Activated T-helper 2 cell treated with anti-CD3 and anti-CD28 coated beads, Interferon-gamma antibody, Interleukin-2, Interleukin-4, amounts not matched to agents 10 μg/mL and 5 μg/mL and 100 μg/mL, durations not matched to agents 14 hours and 24 hours and 36 hours (primary cell): ENCODE data around the gene SLC37A1. TPM values are rescaled to one million over a fixed set of nuclear protein-coding genes. Genes with fewer than 3 reads are reported as not detected.

ENCODE experiments used
- DNase-seq: peaks from one replicate; pipeline ENCODE4 v3.0.0; 2021; ENCODE audit warnings: low spot score
- H3K27ac Mint-ChIP-seq: one replicate; pipeline ENCODE4 v1.8.0; 2021; ENCODE audit warnings: mixed read lengths
- H3K27me3 Mint-ChIP-seq: one replicate; pipeline ENCODE4 v1.8.0; 2021; ENCODE audit warnings: low read depth, mixed read lengths
- H3K36me3 Mint-ChIP-seq: one replicate; pipeline ENCODE4 v1.8.0; 2021; ENCODE audit warnings: low read depth, mixed read lengths
- H3K4me1 Mint-ChIP-seq: one replicate; pipeline ENCODE4 v1.8.0; 2021; ENCODE audit warnings: low read depth, mixed read lengths
- H3K4me3 Mint-ChIP-seq: one replicate; pipeline ENCODE4 v1.8.0; 2021; ENCODE audit warnings: low read depth, mild to moderate bottlenecking, moderate library complexity, mixed read lengths
- H3K9me3 Mint-ChIP-seq: one replicate; pipeline ENCODE4 v1.8.0; 2021; ENCODE audit warnings: mixed read lengths
- intact Hi-C: fragments of 100-400 bp; cut with micrococcal nuclease; formaldehyde crosslinking; loops from one replicate; pipeline ENCODE4 v1.15.1; 2023
- total RNA-seq: library from RNA; stranded (reverse); gene quantifications from 2 replicates; pipeline ENCODE4 v1.2.3, GENCODE V29; 2022

SLC37A1 gene
- total RNA-seq, 1 donor from 2014 or later = 22.3 TPM

DNA sequence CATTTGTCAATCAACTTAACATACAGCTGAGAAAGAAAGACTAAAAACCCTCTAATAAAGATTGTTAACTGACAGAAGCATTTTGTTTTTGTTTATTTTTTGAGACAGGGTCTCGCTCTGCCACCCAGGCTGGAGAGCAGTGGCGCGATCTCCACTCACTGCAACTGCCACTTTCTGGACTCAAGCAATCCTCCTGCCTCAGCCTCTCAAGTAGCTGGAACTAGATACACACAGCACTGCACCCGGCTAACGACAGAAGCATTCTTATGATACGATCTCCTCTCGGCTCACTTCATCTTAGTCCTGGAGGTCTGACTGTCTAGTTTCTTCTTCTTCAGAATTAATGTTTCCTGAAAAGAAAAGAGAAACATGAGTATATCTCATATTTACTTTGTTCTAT is 41.1 kb upstream of the SLC37A1 start:
- peaks cover 1% of the 10 kb centered on the region for H3K27me3 Mint-ChIP-seq
- H3K9me3 Mint-ChIP-seq = no peaks in the 10 kb centered on the region
- H3K27ac Mint-ChIP-seq = no peak overlapping the region
- peaks cover 4% of the 10 kb centered on the region for H3K4me1 Mint-ChIP-seq
- DNase-seq = no peak
- no peaks in the 10 kb centered on the region for H3K36me3 Mint-ChIP-seq
- H3K4me3 Mint-ChIP-seq = no peak overlapping the region
- intact Hi-C loops = no loop called here

DNA sequence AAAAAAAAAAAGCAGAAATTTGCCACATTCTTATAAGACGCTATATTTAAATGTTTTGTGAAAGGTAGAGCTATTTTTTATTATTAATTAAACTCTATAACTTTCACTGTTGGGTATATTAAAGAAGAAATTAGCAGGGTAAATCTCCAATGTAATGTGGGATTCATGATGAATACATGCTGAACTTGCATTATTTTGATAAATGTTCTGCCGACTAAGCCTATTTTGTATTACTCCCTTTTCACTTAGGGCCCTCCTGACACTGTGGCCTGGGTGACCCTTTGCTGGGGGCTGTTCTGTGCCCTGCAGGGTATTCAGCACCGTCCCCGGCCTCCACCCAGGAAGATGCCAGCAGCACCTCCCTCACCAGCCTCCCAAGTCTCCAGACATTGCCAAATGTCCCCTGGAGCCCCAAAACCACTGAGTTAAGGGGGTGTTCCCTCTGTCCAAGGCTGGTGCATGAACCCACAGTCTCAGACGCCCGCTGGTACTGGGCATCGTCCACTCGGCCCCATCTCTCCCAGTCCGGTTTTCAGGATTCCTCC is 40.1 kb upstream of the SLC37A1 start:
- DNase-seq = no peak
- Mint-ChIP-seq H3K27ac (no peak overlapping the region), H3K4me1 (peaks cover 2% of the 10 kb centered on the region), H3K36me3 (no peaks in the 10 kb centered on the region), H3K27me3 (no peaks in the 10 kb centered on the region), H3K9me3 (no peaks in the 10 kb centered on the region), H3K4me3 (no peak overlapping the region)
- intact Hi-C loops = loop anchor here (2.0 kb wide), 1 partner anchor 57 kb away; no protein-coding TSS in a partner anchor

DNA sequence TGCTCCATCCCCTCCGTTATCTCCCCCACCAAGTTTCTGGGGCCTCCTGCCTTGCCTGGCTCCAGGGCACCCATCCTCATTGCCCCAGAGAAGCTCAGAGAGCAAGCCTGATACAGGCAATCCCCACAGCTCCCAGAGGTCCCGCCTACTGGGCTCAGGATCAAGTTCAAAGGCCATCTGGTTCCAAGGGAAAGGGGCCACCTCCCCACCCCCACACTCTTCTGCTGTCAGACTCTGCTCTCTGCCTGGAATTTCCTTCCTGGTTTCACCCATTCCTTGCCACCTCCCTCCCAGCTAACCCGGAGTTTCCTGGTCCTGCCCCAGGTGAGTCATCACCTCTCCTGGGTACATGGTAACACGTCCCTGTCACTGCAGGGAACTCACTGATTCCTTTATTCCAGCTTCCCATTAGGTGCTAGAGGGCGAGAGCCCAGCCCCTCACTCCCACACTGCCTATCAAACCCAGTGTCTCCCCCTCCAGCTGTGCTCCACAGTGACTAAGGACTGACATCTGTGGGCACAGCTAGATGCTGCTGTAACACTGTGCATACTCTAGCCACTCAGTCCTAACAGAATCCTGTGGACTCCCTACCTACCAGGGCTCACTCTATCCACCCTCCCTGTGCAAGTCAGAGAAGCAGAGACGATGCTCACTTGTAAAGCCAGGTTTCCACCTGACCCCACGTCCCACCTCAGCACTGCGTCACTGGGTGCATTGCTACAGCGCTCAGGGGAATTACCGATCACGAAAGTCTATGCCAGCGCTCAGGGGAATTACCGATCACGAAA is 39.4 kb upstream of the SLC37A1 start:
- DNase-seq = no peak
- H3K9me3 Mint-ChIP-seq = no peaks in the 10 kb centered on the region
- no peak overlapping the region for H3K27ac Mint-ChIP-seq
- no peak overlapping the region for H3K4me3 Mint-ChIP-seq
- H3K36me3 Mint-ChIP-seq = no peaks in the 10 kb centered on the region
- H3K4me1 Mint-ChIP-seq = no peaks in the 10 kb centered on the region
- intact Hi-C loops = loop anchor here (2.0 kb wide), 1 partner anchor 57 kb away; no protein-coding TSS in a partner anchor
- no peaks in the 10 kb centered on the region for H3K27me3 Mint-ChIP-seq

DNA sequence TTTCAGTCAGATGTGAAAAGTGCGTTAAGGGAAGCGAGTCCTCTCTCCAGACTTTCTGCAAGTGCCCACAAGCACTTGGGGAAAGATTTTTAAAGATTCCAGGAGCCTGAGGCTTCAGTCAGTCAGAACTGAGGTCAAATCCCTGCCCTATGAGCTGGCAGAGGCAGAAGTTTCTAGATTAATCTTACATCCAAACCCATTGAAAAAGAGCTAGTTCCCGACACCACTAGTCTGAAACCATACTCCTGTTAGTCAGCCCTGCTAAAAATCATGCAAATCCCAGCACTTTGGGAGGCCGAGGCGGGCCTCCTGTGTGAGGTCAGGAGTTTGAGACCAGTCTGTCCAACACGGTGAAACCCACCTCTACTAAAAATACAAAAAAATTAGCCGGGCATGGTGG is 38.6 kb upstream of the SLC37A1 start:
- no peak overlapping the region for H3K4me3 Mint-ChIP-seq
- peaks cover 3% of the 10 kb centered on the region for H3K4me1 Mint-ChIP-seq
- no peak for DNase-seq
- intact Hi-C loops = loop anchor here (2.0 kb wide), 1 partner anchor 56 kb away; no protein-coding TSS in a partner anchor
- H3K27ac Mint-ChIP-seq = no peak overlapping the region
- no peaks in the 10 kb centered on the region for H3K36me3 Mint-ChIP-seq
- H3K9me3 Mint-ChIP-seq = no peaks in the 10 kb centered on the region
- H3K27me3 Mint-ChIP-seq = peaks cover 5% of the 10 kb centered on the region

DNA sequence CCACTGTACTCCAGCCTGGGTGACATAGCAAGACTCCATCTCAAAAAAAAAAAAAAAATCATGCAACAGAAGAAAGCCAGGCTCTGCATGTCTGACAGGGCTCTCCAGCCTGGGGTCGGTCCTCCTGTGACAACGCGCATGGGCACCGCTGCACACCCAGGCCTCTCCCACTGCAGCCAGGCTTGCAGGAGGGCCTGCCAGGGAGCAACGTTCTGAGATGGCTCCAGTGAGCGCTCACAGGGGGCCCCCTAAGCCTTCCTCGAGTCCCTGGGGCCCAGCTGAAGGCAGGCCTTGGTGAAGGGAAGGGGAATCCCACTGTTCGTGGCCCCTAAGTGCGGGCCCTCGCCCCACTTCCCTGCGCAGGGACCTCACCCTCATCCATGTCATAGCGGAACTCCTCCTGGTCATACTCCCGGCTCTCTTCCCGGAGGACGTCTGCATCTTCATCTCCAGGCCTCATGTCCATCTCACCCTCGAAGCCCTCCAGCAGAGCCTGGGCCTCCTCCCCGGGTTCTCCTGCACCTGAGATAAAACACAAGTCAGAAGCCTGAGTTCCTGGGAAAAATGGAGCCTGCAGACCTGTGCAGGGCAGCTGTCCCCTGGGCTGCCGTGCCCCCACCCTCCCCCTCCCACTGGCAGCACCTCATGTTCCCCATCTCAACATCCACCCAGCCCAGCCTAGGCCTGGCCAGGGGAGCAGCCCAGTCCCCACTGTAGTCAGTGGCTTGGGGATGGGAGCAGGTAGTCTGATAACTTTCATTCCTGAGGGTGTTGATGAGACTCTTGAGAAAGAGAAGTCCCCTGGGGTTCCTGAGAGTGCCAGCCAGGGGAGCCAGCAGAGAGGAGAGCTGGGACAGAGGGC is 37.9 kb upstream of the SLC37A1 start:
- DNase-seq = no peak
- Mint-ChIP-seq H3K27ac (no peak overlapping the region), H3K36me3 (no peaks in the 10 kb centered on the region), H3K27me3 (peaks cover 6% of the 10 kb centered on the region), H3K9me3 (no peaks in the 10 kb centered on the region), H3K4me1 (peaks cover 3% of the 10 kb centered on the region), H3K4me3 (no peak overlapping the region)
- intact Hi-C loops = loop anchor here (2.0 kb wide), 1 partner anchor 55 kb away; no protein-coding TSS in a partner anchor

DNA sequence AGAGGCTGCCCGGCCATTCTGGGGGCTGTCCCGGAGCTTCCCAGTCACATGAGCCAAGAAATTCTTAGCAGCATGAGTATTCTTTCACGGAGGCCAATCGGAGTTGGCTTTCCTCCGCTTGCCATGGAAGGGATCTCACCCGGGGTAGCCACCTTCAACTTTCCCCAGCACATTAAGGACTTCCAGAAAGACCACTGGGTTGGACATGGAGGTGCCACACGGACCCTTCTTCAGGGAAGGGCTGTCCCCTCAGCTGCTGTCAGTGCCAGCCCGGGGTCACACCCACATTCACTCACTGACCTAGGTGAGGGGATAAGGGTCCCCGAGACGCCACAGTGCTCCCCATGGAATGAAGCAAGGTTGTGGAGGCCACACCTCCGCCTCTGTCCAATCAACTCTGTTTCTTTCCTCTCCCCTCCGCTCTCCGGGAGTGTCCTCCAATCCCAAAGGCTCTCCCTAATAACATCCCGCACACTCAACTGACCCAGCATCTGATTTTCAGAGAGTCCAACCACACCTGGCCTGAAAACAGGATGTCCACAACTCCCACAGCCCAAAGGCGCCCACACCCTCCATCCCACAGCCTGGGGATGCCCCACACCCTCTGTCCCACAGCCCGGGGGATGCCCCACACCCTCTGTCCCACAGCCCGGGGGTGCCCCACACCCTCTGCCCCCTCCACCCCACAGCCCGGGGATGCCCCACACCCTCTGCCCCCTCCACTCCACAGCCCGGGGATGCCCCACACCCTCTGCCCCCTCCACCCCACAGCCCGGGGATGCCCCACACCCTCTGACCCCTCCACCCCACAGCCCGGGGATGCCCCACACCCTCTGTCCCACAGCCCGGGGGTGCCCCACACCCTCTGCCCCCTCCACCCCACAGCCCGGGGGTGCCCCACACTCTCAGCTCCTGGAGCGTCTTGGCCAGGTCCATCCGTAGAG is 37.0 kb upstream of the SLC37A1 start:
- H3K27ac Mint-ChIP-seq = no peak overlapping the region
- intact Hi-C loops = no loop called here
- peaks cover 3% of the 10 kb centered on the region for H3K4me1 Mint-ChIP-seq
- H3K27me3 Mint-ChIP-seq = peaks cover 10% of the 10 kb centered on the region
- no peaks in the 10 kb centered on the region for H3K36me3 Mint-ChIP-seq
- H3K4me3 Mint-ChIP-seq = no peak overlapping the region
- no peak for DNase-seq
- no peaks in the 10 kb centered on the region for H3K9me3 Mint-ChIP-seq

DNA sequence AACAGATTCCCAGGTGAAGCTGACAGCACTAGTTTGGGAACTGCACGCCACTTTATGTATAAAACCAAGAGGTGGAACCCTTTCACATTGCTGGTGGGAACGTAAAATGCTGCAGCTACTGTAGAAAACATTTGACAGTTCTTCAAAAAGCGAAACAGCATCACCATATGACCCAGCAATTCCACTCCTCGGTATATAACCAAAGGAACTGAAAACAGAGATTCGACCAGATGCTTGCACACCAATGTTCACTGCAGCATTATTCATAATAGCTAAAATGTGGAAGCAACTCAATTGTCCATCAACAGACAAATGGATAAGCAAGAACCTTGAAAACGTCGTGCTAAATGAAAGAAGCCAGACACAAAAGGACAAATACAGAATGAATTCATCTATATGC is 35.1 kb upstream of the SLC37A1 start:
- no peak overlapping the region for H3K27ac Mint-ChIP-seq
- H3K36me3 Mint-ChIP-seq = no peaks in the 10 kb centered on the region
- H3K4me1 Mint-ChIP-seq = peaks cover 3% of the 10 kb centered on the region
- peaks cover 17% of the 10 kb centered on the region for H3K27me3 Mint-ChIP-seq
- intact Hi-C loops = no loop called here
- H3K9me3 Mint-ChIP-seq = no peaks in the 10 kb centered on the region
- no peak overlapping the region for H3K4me3 Mint-ChIP-seq
- no peak for DNase-seq

DNA sequence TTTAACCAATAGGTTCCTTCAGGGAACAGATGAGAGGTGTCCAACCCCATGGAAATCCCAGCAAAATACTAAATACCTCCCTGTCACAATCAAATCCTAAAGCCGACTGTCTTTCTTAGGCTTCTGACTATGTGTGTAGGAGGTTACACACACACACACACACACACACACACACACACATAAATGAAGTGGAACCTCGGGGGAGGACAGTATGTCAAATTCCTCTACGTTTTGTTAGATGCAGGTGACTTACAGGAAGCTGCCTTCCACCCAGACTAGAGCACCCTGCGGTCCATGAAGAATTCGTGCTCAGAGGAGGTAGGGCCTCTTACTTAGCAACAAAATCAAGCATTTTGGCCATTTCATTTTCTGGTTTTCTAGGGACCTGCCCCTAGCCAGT is 34.1 kb upstream of the SLC37A1 start:
- Mint-ChIP-seq H3K4me3 (no peak overlapping the region), H3K4me1 (peaks cover 3% of the 10 kb centered on the region), H3K9me3 (no peaks in the 10 kb centered on the region), H3K27ac (no peak overlapping the region), H3K27me3 (peaks cover 23% of the 10 kb centered on the region), H3K36me3 (no peaks in the 10 kb centered on the region)
- intact Hi-C loops = no loop called here
- no peak for DNase-seq

DNA sequence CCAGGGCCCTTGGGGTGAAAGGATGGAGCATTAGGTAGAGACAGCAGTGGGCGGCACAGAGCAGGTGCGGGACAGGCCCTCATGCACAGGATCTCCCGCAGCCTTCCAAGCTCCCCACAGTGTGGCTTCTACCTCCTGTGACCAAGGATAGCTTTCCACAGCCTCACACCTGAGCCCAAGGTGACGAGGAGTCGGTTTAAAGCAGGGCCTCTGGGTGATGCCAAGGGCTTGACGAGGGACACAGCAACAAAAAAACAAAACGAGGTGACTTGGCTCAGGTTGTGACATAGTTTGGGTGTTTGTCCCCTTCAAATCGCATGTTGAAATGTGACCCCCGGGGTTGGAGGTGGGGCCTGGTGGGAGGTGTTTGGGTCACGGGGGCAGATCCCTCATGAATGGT is 32.9 kb upstream of the SLC37A1 start:
- Mint-ChIP-seq H3K36me3 (no peaks in the 10 kb centered on the region), H3K27ac (no peak overlapping the region), H3K9me3 (no peaks in the 10 kb centered on the region), H3K4me3 (no peak overlapping the region), H3K27me3 (peaks cover 30% of the 10 kb centered on the region), H3K4me1 (peaks cover 3% of the 10 kb centered on the region)
- intact Hi-C loops = no loop called here
- DNase-seq = no peak

DNA sequence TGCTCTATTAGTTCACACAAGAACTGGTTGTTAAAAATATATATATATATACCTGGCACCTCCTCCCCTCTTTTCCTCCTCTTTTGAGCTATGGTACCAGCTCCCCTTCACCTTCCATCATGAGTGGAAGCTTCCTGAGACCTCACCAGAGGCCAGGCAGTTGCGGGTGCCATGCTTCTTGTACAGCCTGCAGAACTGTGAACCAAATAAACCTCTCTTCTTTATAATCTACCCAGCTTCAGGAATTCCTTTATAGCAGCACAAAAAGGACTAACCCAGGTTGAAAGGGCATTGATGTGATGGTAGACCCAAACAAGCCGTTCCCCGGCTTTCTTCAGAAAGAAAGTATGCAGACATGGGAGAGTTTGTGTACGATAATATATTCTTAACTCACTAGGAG is 32.5 kb upstream of the SLC37A1 start:
- H3K9me3 Mint-ChIP-seq = no peaks in the 10 kb centered on the region
- intact Hi-C loops = no loop called here
- DNase-seq = no peak
- no peaks in the 10 kb centered on the region for H3K36me3 Mint-ChIP-seq
- peaks cover 33% of the 10 kb centered on the region for H3K27me3 Mint-ChIP-seq
- H3K27ac Mint-ChIP-seq = no peak overlapping the region
- H3K4me1 Mint-ChIP-seq = peaks cover 3% of the 10 kb centered on the region
- no peak overlapping the region for H3K4me3 Mint-ChIP-seq

DNA sequence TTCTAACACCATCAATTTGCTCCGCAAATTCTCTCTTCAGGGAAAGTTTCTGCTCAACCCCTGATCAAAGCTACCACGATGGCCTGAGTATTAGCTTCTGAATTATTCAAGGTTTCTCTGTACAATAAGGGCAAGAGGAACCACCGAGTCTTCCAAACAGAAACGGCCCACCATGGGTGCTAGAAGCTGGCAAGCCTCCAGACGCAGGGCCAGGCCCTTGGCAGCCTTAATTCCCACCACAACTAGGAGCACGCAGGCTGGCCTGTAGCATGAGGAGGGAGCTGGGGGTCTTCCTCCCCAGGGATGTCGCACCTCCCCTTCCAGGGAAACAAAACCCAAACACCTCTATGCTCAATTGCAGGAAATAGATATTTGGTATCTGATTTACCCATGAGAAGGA is 28.7 kb upstream of the SLC37A1 start:
- Mint-ChIP-seq H3K27me3 (peaks cover 51% of the 10 kb centered on the region), H3K4me1 (no peaks in the 10 kb centered on the region), H3K36me3 (no peaks in the 10 kb centered on the region), H3K9me3 (peaks cover 6% of the 10 kb centered on the region), H3K4me3 (no peak overlapping the region), H3K27ac (no peak overlapping the region)
- no peak for DNase-seq
- intact Hi-C loops = no loop called here

DNA sequence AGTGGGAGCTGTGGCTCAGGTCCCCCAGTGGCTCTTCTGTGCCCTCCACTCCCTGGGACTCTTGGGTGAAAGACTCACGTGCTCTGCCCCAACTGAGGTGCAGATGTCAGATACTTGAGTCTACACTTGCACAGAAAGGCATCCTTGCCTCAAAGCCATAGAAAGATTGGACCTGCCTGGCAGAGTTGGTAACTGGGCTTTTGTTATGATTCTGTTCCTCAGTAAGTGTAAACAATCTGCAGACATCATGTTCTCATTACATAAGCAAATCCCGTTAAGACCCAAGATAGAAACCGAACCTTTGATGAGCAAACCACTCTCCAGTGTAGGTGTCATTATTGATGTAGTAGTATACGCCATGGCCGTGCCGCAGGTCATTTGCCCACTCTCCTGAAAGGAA is 27.6 kb upstream of the SLC37A1 start:
- no peak overlapping the region for H3K27ac Mint-ChIP-seq
- peaks cover 6% of the 10 kb centered on the region for H3K9me3 Mint-ChIP-seq
- H3K4me3 Mint-ChIP-seq = no peak overlapping the region
- DNase-seq = no peak
- intact Hi-C loops = no loop called here
- H3K27me3 Mint-ChIP-seq = peaks cover 50% of the 10 kb centered on the region
- H3K4me1 Mint-ChIP-seq = no peaks in the 10 kb centered on the region
- H3K36me3 Mint-ChIP-seq = no peaks in the 10 kb centered on the region
